ENCODE measurements around the gene TRIM24. TPM values are rescaled to one million over a fixed set of nuclear protein-coding genes. Genes with fewer than 3 reads are reported as not detected.
"Not testable (repeated sequence)": the region's sequence is repeated elsewhere in the genome, so short reads cannot be mapped to it uniquely, and the experiment has no call there.

Gene TRIM24
- polyA plus RNA-seq, 3 donors, result 3.5 to 8.9 (median 6.0) TPM

DNA sequence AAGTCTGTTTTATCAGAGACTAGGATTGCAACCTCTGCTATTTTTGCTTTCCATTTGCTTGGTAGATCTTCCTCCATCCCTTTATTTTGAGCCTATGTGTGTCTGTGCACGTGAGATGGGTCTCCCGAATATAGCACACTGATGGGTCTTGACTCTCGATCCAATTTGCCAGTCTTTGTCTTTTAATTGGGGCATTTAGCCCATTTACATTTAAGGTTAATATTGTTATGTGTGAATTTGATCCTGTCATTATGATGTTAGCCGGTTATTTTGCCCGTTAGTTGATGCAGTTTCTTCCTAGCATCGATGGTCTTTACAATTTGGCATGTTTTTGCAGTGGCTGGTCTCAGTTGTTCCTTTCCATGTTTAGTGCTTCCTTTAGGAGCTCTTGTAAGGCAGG is 29.1 kb downstream of the TRIM24 start:
- H3K27me3 Mint-ChIP-seq (ENCODE audit: low read depth in 3 of 3); H3K36me3 Mint-ChIP-seq; H3K4me3 Mint-ChIP-seq; intact Hi-C loops (cut with micrococcal nuclease); H3K27ac ChIP-seq (ENCODE audit: low read depth in 1 of 2, low read length in 2 of 2); H3K9me3 Mint-ChIP-seq; H3K36me3 ChIP-seq (replicated peaks in 1 of 2; ENCODE audit: control insufficient read depth in 1 of 2, insufficient read depth in 2 of 2, low read length in 2 of 2); H3K4me3 ChIP-seq (replicated peaks in 1 of 3; ENCODE audit: low read depth in 2 of 3, low read length in 3 of 3); H3K9me3 ChIP-seq (replicated peaks in 1 of 2; ENCODE audit: control insufficient read depth in 1 of 2, insufficient read depth in 1 of 2, low read length in 2 of 2); H3K9ac ChIP-seq (ENCODE audit: insufficient read depth, low read length, poor library complexity, severe bottlenecking); H3K27me3 ChIP-seq (ENCODE audit: control insufficient read depth in 2 of 2, insufficient read depth in 2 of 2, low read length in 2 of 2); H2AFZ ChIP-seq (ENCODE audit: insufficient read depth, low read depth, low read length, poor library complexity, severe bottlenecking); DNase-seq; H3K4me2 ChIP-seq (replicated peaks; ENCODE audit: extremely low read depth, low read length, poor library complexity, severe bottlenecking); H3K27ac Mint-ChIP-seq: not testable (repeated sequence)
- Histone ChIP-seq H3K79me2 (ENCODE audit: insufficient read depth, low read length) (peaks cover 98% of the 10 kb centered on the region), H3K4me1 (ENCODE audit: control insufficient read depth in 1 of 2, insufficient read depth in 2 of 2, low read length in 2 of 2) (peaks cover 2 to 14% of the 10 kb centered on the region in 2 donors), H4K20me1 (ENCODE audit: insufficient read depth, low read length) (peaks cover 79% of the 10 kb centered on the region)
- peaks cover 41% of the 10 kb centered on the region for H3K4me1 Mint-ChIP-seq
- WGBS (ENCODE audit: insufficient coverage), result no CpG with 5 or more reads among the region's 6 CpGs

DNA sequence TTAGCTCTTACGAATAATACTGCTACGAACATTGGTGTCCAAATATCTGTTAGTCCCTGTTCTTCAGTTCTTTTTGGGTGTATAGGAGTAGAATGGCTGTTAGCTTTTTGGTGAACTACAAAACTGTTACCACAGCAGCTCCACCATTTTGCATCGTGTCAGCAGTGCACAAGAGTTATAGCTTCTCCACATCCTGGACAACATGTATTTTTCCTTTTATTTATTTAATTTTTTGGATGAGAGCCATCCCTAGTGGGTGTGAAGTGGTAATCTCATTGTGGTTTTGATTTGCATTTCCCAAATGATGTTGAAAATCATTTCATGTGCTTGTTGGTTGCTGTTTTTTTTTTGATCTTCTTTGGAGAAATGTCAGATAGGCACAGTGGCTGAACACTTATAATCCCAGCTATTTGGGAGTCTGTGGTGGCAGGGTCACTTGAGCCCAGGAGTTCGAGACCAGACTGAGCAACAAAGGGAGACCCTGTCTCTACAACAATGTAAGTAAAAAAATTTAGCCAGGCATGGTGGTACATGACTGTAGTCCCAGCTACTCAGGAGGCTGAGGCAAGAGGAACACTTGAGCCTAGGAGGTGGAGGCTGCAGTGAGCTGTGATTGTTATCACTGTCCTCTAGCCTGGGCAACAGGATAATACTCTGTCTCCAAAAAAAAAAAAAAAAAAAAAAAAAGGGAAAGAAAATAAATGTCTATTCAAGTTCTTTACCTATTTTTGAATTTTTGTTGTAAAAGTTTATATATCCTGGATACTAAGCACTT is 31.7 kb downstream of the TRIM24 start:
- Mint-ChIP-seq H3K4me3 (no peak overlapping the region), H3K27ac (peak overlapping the region in 3 of 7 donors; percentile 38 to 69 (median 66)), H3K27me3 (ENCODE audit: low read depth in 3 of 3) (no peaks in the 10 kb centered on the region), H3K9me3 (peaks cover 0 to 4% (median 0%) of the 10 kb centered on the region in 7 donors), H3K4me1 (peaks cover 38% of the 10 kb centered on the region), H3K36me3 (peaks cover 7 to 14% of the 10 kb centered on the region in 2 donors)
- intact Hi-C loops (cut with micrococcal nuclease), result no loop called here
- Histone ChIP-seq H3K4me1 (ENCODE audit: control insufficient read depth in 1 of 2, insufficient read depth in 2 of 2, low read length in 2 of 2) (peaks cover 2 to 14% of the 10 kb centered on the region in 2 donors), H3K79me2 (ENCODE audit: insufficient read depth, low read length) (peaks cover 98% of the 10 kb centered on the region), H3K9ac (ENCODE audit: insufficient read depth, low read length, poor library complexity, severe bottlenecking) (no peak overlapping the region), H4K20me1 (ENCODE audit: insufficient read depth, low read length) (peaks cover 91% of the 10 kb centered on the region), H3K4me2 (replicated peaks; ENCODE audit: extremely low read depth, low read length, poor library complexity, severe bottlenecking) (no peak overlapping the region), H3K4me3 (replicated peaks in 1 of 3; ENCODE audit: low read depth in 2 of 3, low read length in 3 of 3) (no peak overlapping the region), H3K36me3 (replicated peaks in 1 of 2; ENCODE audit: control insufficient read depth in 1 of 2, insufficient read depth in 2 of 2, low read length in 2 of 2) (no peaks in the 10 kb centered on the region), H2AFZ (ENCODE audit: insufficient read depth, low read depth, low read length, poor library complexity, severe bottlenecking) (no peak overlapping the region), H3K9me3 (replicated peaks in 1 of 2; ENCODE audit: control insufficient read depth in 1 of 2, insufficient read depth in 1 of 2, low read length in 2 of 2) (no peaks in the 10 kb centered on the region), H3K27me3 (ENCODE audit: control insufficient read depth in 2 of 2, insufficient read depth in 2 of 2, low read length in 2 of 2) (no peaks in the 10 kb centered on the region), H3K27ac (ENCODE audit: low read depth in 1 of 2, low read length in 2 of 2) (peak overlapping the region in 1 of 2 donors; percentile 25)
- no peak for DNase-seq
- no CpG with 5 or more reads among the region's 4 CpGs for WGBS (ENCODE audit: insufficient coverage)
- TF ChIP-seq, protein P1, sequence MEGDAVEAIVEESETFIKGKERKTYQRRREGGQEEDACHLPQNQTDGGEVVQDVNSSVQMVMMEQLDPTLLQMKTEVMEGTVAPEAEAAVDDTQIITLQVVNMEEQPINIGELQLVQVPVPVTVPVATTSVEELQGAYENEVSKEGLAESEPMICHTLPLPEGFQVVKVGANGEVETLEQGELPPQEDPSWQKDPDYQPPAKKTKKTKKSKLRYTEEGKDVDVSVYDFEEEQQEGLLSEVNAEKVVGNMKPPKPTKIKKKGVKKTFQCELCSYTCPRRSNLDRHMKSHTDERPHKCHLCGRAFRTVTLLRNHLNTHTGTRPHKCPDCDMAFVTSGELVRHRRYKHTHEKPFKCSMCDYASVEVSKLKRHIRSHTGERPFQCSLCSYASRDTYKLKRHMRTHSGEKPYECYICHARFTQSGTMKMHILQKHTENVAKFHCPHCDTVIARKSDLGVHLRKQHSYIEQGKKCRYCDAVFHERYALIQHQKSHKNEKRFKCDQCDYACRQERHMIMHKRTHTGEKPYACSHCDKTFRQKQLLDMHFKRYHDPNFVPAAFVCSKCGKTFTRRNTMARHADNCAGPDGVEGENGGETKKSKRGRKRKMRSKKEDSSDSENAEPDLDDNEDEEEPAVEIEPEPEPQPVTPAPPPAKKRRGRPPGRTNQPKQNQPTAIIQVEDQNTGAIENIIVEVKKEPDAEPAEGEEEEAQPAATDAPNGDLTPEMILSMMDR (IDR thresholded peaks at IDR 0.05), result no peak

Data from CD14-positive monocyte (primary cell).